ENCODE results near the gene HSD17B10.
"Not testable (repeated sequence)": the region's sequence is repeated elsewhere in the genome, so short reads cannot be mapped to it uniquely, and the experiment has no call there.

HSD17B10 gene

DNA sequence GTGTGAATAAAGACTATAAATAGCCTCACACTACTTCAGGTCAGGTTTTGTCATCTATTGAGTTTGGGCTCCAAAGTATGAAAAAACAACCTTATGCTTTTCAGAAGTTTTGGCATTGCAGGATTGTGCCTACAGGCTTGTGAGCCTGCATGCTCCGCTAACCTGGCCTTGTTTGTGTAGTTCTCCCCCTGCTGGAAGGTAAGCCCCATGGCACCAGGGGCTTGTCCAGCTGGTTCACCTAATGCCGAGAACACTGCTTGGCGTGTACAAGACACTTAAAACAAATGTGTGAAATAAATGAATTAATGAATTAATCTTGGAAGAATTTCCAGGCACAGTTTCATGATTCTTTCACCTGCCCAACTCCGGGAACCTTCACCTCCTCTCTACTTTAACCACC is 1.8 kb upstream of the HSD17B10 start:
- DNase-seq = peak; percentile 73

DNA sequence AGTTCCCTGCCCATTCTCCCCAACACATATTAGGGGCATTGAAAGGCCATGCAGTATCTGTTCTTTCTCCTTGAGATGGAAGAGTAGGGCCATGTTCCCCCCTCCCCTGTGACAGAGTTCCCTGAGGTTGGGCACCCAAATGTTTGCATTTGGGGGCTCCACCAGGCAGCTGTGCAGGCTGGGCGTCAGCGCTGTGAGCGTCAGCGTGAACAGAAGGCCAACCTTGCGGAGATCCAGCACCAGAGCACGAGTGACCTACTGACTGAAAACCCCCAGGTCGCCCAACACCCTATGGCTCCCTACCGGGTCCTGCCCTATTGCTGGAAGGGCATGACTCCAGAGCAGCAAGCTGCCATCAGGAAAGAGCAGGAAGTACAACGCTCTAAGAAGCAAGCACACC is 3.9 kb downstream of the HSD17B10 start:
- DNase-seq = no peak

DNA sequence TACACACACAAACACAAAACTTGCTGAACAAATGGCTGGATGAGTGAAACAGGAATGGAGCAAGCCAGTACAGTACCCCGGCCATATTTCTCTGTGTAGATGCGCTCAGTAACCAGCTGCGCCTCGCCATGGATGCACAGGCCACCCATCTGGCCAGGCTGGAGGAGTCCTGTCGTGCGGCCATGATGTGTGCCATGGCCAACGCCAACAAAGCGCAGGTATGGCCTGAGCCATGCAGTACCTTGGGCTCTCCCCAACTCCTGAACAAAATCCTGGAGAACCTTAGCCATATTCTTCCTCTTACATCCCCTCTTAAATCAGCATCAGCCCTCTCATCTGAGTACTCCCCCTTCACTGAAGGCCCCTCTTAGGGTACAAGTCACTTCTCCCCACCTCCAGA is 4.4 kb downstream of the HSD17B10 start:
- no peak for DNase-seq

DNA sequence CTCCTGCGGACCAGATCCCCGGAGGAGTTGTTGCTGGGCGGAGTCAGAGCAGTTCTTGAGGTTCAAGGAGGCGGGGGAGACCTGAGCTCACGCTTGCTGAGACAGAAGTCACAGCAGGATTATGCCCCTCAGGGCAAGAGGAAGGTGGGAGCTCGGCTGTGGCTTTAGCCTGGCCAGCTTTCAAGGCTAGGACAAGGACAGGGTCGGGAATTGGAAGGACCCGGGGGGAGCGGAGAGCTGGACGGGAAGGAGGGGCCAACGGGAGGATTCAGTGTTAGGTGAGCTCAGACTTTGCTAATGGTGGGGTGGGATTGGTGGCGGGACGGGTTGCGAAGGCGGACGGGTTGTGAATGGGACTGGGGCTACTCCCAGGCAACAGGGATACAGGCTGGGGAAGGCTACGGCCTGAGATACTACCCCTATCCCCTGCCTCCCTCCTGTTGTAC is 11.3 kb downstream of the HSD17B10 start, which contains the start of gene RIBC1:
RIBC1 (plus strand) TSS at position 13 of the 446 bp plus-strand sequence. CDS start 3,404 bp downstream, outside the sequence.
- DNase-seq = no peak

DNA sequence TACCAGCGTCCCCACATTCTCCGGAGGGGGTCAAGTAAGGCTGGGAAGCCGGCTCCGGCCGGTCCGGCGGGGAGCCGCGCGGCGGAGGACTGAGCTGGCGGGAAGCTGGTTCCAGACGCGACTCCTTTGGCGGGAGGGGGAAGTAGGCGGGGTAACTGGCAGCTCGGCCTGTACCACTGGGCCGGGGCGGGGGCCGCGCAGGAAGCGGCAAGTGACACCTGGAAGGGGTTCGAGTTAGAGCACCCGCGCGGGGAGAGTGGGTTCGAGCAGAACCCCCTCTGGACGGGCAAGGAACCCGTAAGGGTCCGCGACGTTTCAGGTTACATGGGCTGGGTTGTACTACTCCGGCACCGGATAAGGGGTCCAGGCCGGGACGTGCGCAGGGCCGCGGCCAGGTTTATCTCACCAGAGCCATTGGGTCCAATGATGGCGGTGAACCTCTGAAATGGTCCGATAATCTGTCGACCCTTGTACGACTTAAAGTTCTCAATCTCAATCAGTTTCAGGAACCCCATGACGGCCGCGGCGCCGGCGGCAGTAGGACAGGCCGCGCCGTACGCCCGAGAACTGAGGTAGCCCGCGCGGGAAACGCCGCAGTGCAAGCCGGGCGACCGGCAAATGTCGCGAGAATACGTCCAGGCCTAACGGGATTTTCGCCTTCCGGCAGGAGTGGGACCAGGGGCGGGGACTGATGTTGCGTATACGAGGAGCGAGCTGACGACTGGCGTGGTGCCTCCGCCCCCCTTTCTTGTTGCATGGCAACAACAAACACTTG is 11.9 kb downstream of the HSD17B10 start, which contains the start of gene SMC1A:
SMC1A (minus strand) TSS at position 569 of the 775 bp plus-strand sequence; CDS start at position 515, 54 bp downstream.
- peak; percentile 100 for DNase-seq

DNA sequence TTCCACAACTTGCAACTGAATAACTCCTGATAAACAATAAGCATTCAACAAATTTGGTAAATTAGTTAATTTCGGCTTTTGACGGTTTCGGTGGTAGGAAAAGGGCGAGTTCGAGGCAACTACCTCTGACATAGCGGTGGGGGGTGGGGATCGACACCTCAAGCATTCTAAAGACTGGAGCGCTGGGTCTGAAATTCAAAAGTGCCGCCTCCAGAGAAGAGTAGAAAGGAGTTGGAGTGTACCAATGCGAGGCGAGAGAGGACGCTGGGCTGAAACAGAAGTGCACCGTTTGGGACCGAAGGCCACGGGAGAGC is 12.4 kb downstream of the HSD17B10 start:
- DNase-seq = no peak

DNA sequence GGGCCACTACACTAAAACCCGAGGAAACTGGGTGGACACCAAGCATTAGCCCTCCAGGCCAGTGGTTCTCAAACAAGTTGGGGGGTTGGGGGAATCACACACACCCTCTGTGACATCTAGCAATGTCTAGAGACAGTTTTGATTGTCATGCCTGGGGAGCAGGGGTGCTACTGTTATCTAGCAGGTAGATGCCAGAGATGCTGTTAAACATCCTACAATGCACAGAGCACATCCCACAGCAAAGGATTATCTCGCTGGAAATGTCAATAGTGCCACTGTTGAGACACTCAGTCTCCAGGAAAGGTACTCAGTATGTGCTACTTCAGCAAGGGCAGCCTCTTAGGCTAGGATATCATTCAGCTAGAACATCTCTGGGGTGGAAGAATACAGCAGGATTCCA is 13.0 kb downstream of the HSD17B10 start:
- no peak for DNase-seq

DNA sequence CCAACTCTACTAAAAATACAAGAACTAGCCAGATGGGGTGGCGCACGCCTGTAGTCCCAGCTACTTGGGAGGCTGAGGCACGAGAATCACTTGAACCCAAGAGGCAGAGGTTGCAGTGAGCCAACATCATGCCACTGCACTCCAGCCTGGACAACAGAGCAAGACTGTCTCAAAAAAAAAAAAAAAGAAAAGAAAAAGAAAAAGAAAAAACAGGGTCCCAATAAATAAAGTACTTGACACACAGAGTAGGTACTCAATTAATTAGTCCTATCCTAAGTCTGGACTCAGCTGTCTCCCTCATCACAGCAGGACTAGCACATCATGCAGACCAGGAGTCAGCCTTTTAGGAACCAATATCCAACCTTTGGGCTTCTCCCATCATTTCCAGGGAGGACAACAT is 13.8 kb downstream of the HSD17B10 start:
- DNase-seq = not testable (repeated sequence)

DNA sequence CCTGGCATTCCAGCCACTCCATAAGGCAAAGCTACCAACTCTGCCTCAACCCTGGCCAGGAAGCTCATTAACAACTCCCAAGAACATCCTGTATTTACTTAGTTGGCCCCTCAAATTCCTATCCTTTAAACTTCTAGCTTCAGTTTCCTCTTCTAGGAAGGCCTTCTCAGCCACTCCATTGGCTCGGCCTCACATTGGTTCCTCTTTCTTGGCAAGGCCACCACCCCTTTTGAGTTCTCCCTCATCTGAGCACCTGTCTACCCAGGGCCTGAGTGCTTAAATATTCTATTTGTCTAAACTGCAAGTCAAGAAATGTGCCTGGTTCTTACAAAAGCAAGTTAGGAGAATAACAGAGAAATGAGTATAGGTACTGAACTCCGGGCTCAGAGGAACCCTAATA is 21.7 kb downstream of the HSD17B10 start:
- DNase-seq = no peak

DNA sequence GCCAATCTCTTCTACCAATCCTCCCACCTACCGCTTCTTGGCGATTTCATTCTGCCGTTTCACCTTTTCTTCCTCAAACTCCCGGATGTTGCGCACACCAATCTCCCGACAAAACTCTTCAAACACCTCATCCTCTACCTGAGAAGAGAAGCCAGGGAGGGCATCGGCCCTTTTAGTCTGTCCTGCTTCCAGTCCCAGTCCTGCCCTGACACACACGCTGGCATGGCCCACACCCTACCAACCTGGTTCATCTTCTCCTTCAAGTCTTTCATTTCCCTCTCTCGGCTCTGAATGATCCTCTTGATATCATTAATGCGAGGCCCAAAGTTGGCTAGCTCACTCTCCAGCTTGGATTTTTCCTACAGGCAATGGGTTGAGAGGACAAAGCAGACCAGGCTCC is 30.6 kb downstream of the HSD17B10 start:
- DNase-seq = no peak

DNA sequence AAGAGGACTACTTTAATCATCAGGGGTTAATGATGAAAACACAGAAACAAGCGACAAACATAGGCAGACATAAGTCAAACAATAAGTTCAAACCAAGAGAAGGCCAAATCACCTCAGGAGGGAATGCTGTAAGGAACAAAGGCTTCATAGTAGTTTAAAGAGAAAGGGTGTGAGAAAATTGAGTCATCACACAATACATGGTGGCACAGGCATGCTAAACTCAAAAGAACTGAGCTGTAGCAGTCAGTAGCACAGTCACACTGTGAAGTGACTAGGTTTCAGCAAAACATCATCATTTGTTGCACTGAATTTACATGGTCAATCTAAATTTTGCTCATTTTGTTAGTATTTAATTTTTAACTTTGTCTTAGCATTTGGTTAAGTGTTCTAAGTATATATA is 36.0 kb downstream of the HSD17B10 start:
- DNase-seq = no peak

DNA sequence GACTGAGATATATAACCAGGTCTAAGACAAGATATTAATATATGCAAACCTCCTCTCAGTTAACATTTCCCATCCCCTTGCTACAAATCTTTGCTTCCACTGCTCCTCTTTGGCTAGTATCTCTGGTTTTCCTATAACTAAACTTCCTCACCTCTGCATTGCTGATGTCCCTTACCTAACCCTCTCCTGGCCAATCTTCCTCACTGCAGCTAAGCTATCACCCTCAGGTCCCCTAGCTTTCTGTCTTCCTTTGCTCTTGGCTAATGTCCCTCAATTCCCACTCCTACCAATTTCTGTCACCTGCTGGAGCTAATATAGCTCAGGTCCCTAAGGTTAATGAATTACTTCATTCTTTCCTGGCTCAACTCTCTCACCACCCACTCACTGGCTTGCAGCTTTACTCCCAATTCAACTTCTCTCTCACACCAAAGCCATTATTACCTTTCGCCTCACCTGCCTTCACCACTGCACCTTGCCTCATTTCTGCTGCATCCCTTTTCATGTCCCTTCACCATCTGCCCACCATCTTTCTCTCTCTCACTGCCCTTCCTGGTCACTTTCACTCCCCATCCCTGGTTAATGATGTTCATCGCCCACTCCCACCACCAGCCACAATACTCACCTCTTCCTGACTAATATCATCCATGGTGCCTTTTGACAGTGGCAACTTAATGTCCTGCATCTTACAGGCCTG is 38.4 kb downstream of the HSD17B10 start:
- DNase-seq = no peak

DNA sequence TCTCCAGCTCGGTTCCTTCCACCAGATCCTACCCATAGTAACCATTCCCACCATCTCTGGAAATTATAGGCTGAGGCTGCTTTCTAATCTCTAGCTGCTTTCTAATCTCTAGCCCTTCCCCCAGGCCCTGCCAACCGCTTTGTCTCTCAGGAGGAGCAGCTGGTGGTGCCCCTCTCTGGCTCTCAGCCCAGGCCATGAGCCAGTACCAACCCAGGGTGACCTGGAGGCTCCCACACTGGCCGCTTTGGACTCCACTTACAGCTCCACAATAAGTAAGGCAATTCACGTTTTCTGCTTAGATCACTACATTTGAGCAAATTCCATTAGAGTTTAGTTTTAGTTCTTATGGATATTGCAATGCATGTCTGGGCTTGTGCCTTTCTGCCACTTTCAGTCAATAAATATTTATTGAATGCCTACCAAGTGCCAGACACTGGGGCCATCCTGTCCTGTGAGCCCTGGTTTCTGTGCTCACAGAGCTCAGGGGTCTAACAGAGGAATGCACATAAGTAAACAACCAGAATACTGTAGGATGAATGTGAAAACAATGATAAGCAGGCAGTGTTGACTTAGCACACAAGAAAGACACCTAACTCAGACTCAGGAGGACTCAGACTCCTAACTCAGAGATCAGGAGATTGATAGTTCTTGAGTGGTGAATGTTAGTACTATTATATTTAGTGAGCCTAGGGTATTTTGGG is 50.6 kb downstream of the HSD17B10 start:
- DNase-seq = no peak
